Measurements from ENCODE around the gene TIMP1.

Gene TIMP1

DNA sequence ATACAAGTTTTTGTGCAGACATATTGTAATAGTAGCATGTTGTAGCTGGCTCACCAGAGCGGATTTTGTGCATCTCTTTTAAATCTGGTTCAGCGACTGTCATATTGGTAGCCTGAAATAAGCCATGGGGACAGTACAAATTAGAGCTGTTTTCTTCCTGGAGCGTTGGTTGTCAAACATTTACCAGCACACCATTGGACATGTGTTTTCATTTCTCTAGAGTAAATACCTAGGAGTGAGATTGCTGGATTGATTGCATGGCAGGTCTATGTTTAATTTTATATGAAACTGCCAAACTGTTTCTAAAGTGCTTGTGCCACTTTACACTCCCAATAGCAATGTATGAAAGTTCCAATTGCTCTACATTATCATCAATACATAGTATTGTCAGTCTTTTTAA, 23.8 kb upstream of the TIMP1 start:
- TF ChIP-seq, protein P1, sequence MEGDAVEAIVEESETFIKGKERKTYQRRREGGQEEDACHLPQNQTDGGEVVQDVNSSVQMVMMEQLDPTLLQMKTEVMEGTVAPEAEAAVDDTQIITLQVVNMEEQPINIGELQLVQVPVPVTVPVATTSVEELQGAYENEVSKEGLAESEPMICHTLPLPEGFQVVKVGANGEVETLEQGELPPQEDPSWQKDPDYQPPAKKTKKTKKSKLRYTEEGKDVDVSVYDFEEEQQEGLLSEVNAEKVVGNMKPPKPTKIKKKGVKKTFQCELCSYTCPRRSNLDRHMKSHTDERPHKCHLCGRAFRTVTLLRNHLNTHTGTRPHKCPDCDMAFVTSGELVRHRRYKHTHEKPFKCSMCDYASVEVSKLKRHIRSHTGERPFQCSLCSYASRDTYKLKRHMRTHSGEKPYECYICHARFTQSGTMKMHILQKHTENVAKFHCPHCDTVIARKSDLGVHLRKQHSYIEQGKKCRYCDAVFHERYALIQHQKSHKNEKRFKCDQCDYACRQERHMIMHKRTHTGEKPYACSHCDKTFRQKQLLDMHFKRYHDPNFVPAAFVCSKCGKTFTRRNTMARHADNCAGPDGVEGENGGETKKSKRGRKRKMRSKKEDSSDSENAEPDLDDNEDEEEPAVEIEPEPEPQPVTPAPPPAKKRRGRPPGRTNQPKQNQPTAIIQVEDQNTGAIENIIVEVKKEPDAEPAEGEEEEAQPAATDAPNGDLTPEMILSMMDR (IDR thresholded peaks at IDR 0.05; ENCODE audit: low read depth, low read length, missing control alignments), result no peak
- no peak for DNase-seq (ENCODE audit: extremely low read depth, low read depth)
- H3K4me3 ChIP-seq (replicated peaks; ENCODE audit: low read depth, low read length), result no peak overlapping the region

DNA sequence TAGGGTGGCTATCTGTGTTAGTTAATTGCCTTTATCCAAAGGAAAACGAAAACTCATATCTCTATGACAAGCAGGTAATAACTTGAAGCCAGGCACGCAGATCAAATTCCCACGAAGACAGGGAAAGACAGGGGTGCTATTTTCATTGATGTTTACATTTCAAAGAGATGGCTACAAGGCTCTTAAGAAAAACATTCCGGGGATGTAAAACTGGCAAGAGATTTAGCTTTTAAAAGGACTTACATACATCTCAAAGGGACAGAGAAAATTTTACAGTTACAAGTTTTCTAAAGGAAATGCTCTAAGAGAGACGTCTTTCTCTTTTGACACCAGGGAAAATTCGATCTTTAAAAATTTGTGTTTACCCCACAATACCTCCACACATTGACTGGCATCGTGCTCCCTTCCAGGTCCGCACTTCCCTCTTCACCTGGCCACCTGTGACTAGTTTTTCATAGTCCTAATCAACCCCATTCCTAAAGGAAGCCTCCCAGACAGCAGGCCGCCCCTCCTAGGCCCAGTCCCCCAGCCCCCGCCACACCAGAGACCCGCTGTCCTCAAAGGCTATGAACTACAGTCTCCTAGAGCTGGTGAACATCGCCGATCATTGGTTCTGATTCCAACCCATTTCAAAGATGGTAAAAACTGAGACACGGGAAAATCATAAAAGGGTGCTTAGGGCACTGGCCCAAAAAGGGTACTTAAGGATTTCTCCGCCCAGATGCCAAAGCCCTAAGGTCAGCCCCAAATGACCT, 21.9 kb upstream of the TIMP1 start:
- no peak for DNase-seq (ENCODE audit: extremely low read depth, low read depth)
- TF ChIP-seq, protein P1 (IDR thresholded peaks at IDR 0.05; ENCODE audit: low read depth, low read length, missing control alignments), result no peak
- H3K4me3 ChIP-seq (replicated peaks; ENCODE audit: low read depth, low read length), result peak overlapping the region; percentile 61

DNA sequence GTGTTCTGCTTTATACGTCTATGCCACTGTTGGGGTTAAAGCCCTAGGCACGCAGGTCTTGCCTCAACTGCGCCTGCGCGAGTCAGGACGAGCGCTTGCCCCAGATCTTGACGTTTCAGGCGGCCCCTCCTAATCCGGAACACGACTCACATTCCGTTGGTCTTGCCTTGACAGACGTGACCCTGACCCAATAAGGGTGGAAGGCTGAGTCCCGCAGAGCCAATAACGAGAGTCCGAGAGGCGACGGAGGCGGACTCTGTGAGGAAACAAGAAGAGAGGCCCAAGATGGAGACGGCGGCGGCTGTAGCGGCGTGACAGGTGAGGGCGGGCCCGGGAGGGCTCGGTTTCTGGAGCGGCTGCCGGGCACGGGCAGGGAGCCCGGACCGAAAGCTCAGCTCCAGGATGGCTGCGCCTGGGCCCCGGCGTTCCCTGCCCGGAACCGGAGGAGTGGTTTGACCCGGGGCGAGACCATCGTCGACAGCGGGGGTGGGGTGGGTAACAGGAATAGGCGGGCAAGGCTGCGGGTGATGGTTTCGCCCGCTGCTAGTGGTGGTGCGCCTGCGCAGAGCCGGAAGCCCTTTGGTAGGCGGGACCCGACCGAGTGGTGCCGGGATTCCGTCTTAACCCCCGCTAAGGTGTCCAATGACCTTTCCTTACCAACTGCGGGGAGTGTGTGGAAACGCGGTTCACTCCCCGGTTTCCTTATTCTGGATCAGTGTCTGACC, 21.1 kb upstream of the TIMP1 start, which contains the start of gene ARAF:
Gene ARAF, plus strand, starts transcription at position 272 of the 725 bp plus-strand sequence. CDS start 1,763 bp downstream, outside the sequence.
- peak within 1 kb of the TSS; percentile 61 for H3K4me3 ChIP-seq (replicated peaks; ENCODE audit: low read depth, low read length)
- DNase-seq (ENCODE audit: extremely low read depth, low read depth), result peak; percentile 96
- TF ChIP-seq, protein P1 (IDR thresholded peaks at IDR 0.05; ENCODE audit: low read depth, low read length, missing control alignments), result no peak

DNA sequence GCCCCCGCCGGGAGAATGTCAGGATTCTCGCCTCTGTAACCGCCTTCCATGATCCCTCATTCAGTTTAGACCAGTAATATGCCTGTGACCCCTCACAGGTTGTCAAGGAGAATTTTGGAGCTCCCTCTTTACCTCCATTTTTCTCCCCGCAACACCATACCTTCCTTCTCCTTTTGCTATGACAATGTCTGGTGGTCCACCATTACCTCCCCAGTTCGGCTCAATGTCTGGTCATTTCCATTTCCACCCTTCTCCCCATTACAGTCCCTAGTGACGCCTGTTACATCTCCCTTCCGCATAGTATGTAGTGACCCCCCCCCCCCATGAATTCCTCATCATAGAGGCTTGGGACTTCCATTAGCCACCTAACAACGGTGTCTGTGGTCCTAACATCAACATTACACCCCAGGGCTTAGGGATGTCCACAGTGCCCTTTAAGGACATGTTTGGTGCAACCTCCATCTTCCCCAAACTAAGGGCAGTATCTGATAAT, 20.5 kb upstream of the TIMP1 start:
- H3K4me3 ChIP-seq (replicated peaks; ENCODE audit: low read depth, low read length), result peak overlapping the region; percentile 61
- DNase-seq (ENCODE audit: extremely low read depth, low read depth), result no peak
- TF ChIP-seq, protein P1 (IDR thresholded peaks at IDR 0.05; ENCODE audit: low read depth, low read length, missing control alignments), result no peak

DNA sequence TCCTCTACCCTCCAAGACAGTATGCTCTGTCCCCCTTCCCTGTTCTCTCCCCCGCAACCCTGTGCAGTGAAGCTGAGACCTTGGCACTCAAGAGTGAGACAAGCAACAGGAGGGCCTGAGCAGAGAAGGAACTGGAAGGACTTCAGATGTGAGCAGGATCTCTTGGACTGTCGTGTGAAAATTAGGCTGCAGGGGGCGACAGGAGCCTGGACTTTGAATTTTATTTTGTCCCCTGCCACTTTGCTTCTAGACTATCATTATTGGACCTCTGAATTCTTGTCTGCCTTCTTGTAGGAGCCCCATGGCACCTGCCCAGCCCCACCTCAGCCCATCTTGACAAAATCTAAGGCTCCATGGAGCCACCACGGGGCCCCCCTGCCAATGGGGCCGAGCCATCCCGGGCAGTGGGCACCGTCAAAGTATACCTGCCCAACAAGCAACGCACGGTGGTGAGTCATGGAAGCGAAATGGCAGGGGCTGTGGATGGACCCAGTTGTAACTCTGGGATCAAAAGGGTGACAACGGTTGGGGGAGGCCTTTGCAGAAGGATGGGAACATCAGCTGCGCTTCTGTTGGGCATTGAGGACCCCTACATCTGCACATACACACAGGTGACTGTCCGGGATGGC, 19.5 kb upstream of the TIMP1 start:
- DNase-seq (ENCODE audit: extremely low read depth, low read depth), result no peak
- TF ChIP-seq, protein P1 (IDR thresholded peaks at IDR 0.05; ENCODE audit: low read depth, low read length, missing control alignments), result peak; percentile 30
- H3K4me3 ChIP-seq (replicated peaks; ENCODE audit: low read depth, low read length), result no peak overlapping the region

DNA sequence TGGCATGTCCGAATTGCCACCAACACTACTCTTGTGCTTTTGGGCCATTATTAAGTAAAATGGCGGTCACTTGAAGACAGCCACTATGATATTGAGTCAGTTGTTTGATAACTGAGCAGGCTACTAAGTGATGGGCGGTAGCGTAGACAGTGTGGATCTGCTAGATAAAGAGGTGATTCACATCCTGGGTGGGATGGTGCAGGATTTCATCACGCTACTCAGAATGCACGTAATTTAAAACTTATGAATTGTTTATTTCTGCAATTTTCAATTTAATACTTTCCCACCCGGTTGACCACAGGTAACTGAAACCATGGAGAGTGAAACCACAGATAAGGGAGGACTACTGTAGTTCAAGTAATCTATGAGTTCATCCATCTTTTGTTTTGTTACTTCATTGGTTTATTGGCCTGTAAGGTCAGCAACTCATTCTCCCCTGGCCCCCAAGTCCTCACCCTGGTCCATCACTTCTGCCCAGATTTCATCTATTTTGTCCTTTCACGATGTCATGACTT, 18.4 kb upstream of the TIMP1 start:
- TF ChIP-seq, protein P1 (IDR thresholded peaks at IDR 0.05; ENCODE audit: low read depth, low read length, missing control alignments), result no peak
- no peak for DNase-seq (ENCODE audit: extremely low read depth, low read depth)
- no peak overlapping the region for H3K4me3 ChIP-seq (replicated peaks; ENCODE audit: low read depth, low read length)

Data from HFF-Myc (cell line).